GM12875 (cell line): ENCODE results near the gene SF3B6.
"Not testable (repeated sequence)": the region's sequence is repeated elsewhere in the genome, so short reads cannot be mapped to it uniquely, and the experiment has no call there.

Experiments
- H3K4me3 ChIP-seq: one replicate; pipeline ENCODE4 v1.5.1; 2011; ENCODE audit warnings: low read depth, low read length, control low read depth
- CTCF ChIP-seq: IDR thresholded peaks from 2 replicates; pipeline ENCODE4 v1.5.1; 2011; ENCODE audit warnings: low read depth, mild to moderate bottlenecking, control low read depth, inconsistent platforms, low read length, moderate library complexity, borderline replicate concordance; ENCODE audit not compliant: insufficient read depth

The SF3B6 gene

GRCh38 chr2:24117902-24118301, 41.8 kb upstream of the SF3B6 start:
- no peak for TF ChIP-seq CTCF

GRCh38 chr2:24115057-24115456, 38.9 kb upstream of the SF3B6 start:
- TF ChIP-seq CTCF: no peak
- H3K4me3 ChIP-seq: no peak overlapping the region

More at GRCh38 chr2:24117902-24118301, 41.8 kb upstream of the SF3B6 start:
- no peak overlapping the region for H3K4me3 ChIP-seq

- no peak overlapping the region for H3K4me3 ChIP-seq
- TF ChIP-seq CTCF: no peak
Measured at GRCh38 chr2:24111407-24111901, 35.3 kb upstream of the SF3B6 start.

GRCh38 chr2:24110660-24111303, 34.7 kb upstream of the SF3B6 start:
- H3K4me3 ChIP-seq: no peak overlapping the region
- TF ChIP-seq CTCF: no peak

- H3K4me3 ChIP-seq: not testable (repeated sequence)
Measured at GRCh38 chr2:24109431-24109830, 33.3 kb upstream of the SF3B6 start.

- H3K4me3 ChIP-seq: no peak overlapping the region
- TF ChIP-seq CTCF: no peak
Measured at GRCh38 chr2:24107336-24107735, 31.2 kb upstream of the SF3B6 start.

- TF ChIP-seq CTCF: no peak
- no peak overlapping the region for H3K4me3 ChIP-seq
Measured at GRCh38 chr2:24106786-24107185, 30.7 kb upstream of the SF3B6 start.
